ENCODE measurements around the gene RFK. TPM values are rescaled to one million over a fixed set of nuclear protein-coding genes. Genes with fewer than 3 reads are reported as not detected.

The RFK gene
- total and polyA plus RNA-seq, 12 donors = 8.1 to 48.5 (median 22.0) TPM

DNA sequence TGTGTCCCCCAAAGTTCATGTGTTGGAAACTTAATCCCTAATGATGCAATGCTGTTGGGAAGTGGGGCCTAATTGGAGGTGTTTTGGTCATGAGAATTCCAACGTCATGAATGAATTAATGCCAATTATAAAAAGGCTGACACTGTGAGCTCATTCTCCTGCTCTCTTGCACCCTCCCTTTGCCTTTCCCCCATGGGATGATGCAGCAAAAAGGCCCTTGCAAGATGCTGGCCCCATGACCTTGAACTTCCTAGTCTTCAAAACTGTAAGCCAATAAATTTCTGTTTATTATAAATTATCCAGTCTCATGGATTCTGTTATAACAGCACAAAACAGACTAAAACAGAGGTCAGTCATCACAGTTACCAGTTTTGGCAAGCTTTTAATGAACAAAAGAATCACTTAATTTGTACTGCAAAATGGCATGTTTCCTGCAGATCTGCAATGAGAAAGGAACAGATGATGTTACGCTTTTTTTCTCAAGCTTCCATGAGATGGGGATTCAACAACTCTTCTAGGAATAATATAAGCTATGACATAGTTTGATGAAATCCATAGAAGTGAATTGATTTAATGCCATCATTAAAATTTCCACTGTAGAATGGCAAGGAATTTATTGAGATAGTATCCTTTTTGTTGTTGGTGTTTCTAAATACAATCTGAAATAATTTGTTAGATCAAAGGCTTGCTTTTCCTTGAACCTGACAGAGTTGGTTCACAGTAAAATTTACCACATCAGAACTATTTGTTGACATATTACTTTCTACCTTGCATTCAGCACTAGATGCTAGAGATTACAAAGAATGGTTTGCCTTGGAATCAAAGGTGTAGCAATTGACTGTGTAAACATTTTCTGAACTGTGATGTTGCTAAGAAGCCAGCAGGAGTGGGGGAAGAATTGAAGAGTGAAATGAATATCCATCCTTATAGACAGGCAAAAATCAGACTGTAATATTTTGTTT, 29.3 kb upstream of the RFK start:
- Histone ChIP-seq H3K36me3 (replicated peaks in 1 of 2) (no peaks in the 10 kb centered on the region), H3K9me3 (replicated peaks in 1 of 3) (no peaks in the 10 kb centered on the region), H3K4me1 (replicated peaks in 1 of 2) (no peaks in the 10 kb centered on the region), H3K4me3 (no peak overlapping the region), H3K27me3 (no peaks in the 10 kb centered on the region), H3K27ac (peak overlapping the region in 1 of 5 donors; percentile 2)
- DNase-seq = peak in 2 of 7 donors; percentile 13 to 22
- WGBS, 4 donors = 39 to 54% (median 47%) methylated on average over 2 of the region's 2 CpGs
- TF ChIP-seq, protein P1, sequence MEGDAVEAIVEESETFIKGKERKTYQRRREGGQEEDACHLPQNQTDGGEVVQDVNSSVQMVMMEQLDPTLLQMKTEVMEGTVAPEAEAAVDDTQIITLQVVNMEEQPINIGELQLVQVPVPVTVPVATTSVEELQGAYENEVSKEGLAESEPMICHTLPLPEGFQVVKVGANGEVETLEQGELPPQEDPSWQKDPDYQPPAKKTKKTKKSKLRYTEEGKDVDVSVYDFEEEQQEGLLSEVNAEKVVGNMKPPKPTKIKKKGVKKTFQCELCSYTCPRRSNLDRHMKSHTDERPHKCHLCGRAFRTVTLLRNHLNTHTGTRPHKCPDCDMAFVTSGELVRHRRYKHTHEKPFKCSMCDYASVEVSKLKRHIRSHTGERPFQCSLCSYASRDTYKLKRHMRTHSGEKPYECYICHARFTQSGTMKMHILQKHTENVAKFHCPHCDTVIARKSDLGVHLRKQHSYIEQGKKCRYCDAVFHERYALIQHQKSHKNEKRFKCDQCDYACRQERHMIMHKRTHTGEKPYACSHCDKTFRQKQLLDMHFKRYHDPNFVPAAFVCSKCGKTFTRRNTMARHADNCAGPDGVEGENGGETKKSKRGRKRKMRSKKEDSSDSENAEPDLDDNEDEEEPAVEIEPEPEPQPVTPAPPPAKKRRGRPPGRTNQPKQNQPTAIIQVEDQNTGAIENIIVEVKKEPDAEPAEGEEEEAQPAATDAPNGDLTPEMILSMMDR (IDR thresholded peaks at IDR 0.05) = no peak
- no peak for TF ChIP-seq POLR2A (IDR thresholded peaks at IDR 0.05)
- intact Hi-C loops (cut with DNase I) = no loop called here

DNA sequence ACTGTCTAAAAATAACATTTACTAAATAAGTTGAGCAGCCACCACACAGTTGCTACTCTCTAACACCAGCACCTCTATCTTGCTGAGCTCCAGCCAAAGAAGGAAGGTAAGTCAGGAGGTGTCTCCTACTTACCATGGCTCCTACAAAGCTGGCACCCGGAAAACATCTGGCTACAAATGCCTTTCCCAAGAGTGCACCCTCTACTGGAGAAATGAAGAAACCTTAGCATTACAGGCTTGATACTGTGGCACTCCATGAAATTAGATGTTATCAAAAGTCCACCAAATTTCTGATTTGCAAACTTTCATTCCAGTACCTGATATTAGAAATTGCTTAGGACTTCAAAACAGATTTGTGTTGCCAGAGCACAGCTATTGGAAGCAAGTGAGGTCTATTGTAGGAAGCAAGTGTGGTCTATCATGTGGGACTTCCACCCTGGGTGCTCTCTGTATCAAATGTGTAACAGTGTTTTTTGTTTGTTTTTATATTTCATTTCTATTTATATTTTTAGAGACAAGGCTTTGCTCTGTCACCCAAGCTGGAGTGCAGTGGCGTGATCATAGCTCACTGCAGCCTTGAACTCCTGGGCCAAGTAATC, 25.7 kb upstream of the RFK start:
- Histone ChIP-seq H3K9me3 (replicated peaks in 1 of 3) (no peaks in the 10 kb centered on the region), H3K4me3 (no peak overlapping the region), H3K36me3 (replicated peaks in 1 of 2) (no peaks in the 10 kb centered on the region), H3K27ac (no peak overlapping the region), H3K4me1 (replicated peaks in 1 of 2) (peaks cover 0 to 5% of the 10 kb centered on the region in 2 donors), H3K27me3 (no peaks in the 10 kb centered on the region)
- DNase-seq = peak in 5 of 7 donors; percentile 17 to 45 (median 34)
- TF ChIP-seq POLR2A (IDR thresholded peaks at IDR 0.05) = no peak
- TF ChIP-seq, protein P1 (IDR thresholded peaks at IDR 0.05) = peak; percentile 36 to 62 (median 52)
- intact Hi-C loops (cut with DNase I) = no loop called here
- WGBS, 4 donors = 34 to 64% (median 52%) methylated on average over 2 of the region's 2 CpGs

DNA sequence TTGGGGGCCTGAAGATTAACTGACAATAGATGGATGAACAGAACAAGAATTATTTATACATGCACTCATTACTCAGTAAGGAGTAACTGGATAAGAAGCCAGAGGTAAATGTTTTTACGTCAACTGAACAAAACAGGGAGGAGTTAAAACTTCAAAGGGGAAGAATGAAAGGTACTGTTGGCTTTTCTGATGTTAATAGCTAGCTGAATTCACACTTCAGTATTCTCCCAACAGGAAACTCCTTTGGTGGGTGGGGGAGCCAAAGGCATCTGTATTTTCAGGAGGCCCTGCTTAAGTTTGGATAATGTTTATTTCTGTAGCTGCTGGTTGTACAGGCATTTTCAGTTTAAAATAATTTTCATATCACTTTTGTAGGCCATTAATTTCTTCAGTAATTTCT, 23.2 kb upstream of the RFK start:
- Histone ChIP-seq H3K27me3 (no peaks in the 10 kb centered on the region), H3K4me1 (replicated peaks in 1 of 2) (peaks cover 0 to 5% of the 10 kb centered on the region in 2 donors), H3K36me3 (replicated peaks in 1 of 2) (no peaks in the 10 kb centered on the region), H3K27ac (no peak overlapping the region), H3K4me3 (no peak overlapping the region), H3K9me3 (replicated peaks in 1 of 3) (no peaks in the 10 kb centered on the region)
- intact Hi-C loops (cut with DNase I) = no loop called here
- DNase-seq = no peak
- WGBS, 4 donors = 0 to 94% (median 37%) methylated on average over 1 of the region's 1 CpG
- TF ChIP-seq, protein P1 (IDR thresholded peaks at IDR 0.05) = no peak
- TF ChIP-seq POLR2A (IDR thresholded peaks at IDR 0.05) = no peak

DNA sequence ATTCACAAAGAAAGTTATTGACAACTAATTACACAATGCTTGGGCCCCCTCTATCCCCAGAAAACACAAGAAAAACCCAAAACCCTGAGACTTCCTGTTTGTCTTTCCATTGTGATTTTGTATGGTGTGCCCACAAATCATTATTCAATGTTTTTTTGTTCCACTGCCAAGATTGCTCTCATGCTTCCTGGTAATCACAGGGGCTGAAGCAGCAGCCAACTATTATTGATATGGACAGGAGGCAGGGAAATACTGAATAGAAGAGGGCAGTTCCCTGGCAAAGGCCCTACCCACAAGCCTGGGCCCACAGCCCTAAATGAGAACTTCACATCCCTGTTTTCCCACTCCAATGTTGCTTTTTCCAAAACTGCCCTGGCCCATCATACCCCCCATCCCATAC, 21.5 kb upstream of the RFK start:
- intact Hi-C loops (cut with DNase I) = no loop called here
- no peaks in the 10 kb centered on the region for H3K36me3 ChIP-seq (replicated peaks in 1 of 2)
- H3K4me1 ChIP-seq (replicated peaks in 1 of 2) = peaks cover 0 to 5% of the 10 kb centered on the region in 2 donors
- H3K27me3 ChIP-seq = no peaks in the 10 kb centered on the region
- TF ChIP-seq, protein P1 (IDR thresholded peaks at IDR 0.05) = no peak
- no peak for TF ChIP-seq POLR2A (IDR thresholded peaks at IDR 0.05)
- DNase-seq = peak in 4 of 7 donors; percentile 25 to 63 (median 39)
- H3K4me3 ChIP-seq = no peak overlapping the region
- H3K27ac ChIP-seq = peak overlapping the region in 2 of 5 donors; percentile 11 to 32
- no peaks in the 10 kb centered on the region for H3K9me3 ChIP-seq (replicated peaks in 1 of 3)

All from adrenal gland (tissue), 12 donors.